GM12874 (cell line): ENCODE measurements around the gene POGLUT2.

ENCODE experiments used
- TF ChIP-seq, protein P1 (sequence below): IDR thresholded peaks from 2 replicates; pipeline ENCODE4 v1.5.1; 2011; ENCODE audit warnings: low read depth, mild to moderate bottlenecking, control low read depth, low read length, moderate library complexity; ENCODE audit not compliant: insufficient read depth

POGLUT2 gene

DNA sequence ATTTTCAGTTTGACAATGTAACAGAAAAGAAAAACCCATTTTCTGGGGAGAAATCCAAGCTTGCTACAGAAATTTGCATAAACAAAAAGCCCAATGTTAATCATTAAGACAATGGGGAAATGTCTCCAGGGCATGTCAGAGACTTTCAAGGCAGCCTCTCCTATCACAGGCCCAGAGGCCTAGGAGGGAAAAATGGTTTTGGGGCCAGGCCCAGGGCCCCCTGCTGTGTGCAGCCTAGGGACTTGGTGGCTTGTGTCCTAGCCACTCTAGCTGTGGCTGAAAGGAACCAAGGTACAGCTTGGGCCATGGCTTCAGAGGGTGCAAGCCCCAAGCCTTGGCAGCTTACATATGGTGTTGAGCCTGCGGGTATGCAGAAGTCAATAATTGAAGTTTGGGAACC is 17.2 kb downstream of the POGLUT2 start:
- TF ChIP-seq, protein P1, sequence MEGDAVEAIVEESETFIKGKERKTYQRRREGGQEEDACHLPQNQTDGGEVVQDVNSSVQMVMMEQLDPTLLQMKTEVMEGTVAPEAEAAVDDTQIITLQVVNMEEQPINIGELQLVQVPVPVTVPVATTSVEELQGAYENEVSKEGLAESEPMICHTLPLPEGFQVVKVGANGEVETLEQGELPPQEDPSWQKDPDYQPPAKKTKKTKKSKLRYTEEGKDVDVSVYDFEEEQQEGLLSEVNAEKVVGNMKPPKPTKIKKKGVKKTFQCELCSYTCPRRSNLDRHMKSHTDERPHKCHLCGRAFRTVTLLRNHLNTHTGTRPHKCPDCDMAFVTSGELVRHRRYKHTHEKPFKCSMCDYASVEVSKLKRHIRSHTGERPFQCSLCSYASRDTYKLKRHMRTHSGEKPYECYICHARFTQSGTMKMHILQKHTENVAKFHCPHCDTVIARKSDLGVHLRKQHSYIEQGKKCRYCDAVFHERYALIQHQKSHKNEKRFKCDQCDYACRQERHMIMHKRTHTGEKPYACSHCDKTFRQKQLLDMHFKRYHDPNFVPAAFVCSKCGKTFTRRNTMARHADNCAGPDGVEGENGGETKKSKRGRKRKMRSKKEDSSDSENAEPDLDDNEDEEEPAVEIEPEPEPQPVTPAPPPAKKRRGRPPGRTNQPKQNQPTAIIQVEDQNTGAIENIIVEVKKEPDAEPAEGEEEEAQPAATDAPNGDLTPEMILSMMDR, result no peak

GRCh38 chr13:102779436-102780159 is 19.2 kb downstream of the POGLUT2 start:
- TF ChIP-seq, protein P1, result no peak

DNA sequence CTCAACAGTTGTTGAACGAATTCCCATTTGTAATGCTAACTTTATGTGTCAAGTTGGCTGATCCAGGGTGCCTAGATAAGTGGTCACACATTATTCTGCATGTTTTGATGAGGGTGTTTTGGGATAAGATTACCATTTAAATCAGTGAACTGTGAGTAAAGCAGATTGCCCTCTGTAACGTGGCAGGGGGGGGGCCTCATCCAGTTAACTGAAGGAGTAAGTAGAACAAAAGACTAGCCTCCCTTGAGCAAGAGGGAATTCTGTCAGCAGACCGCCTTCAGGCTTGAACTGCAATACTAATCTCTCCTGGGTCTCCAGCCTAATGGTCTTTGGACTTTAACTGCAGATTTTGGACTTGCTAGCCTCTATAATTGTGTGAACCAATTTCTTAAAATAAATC is 21.0 kb downstream of the POGLUT2 start:
- TF ChIP-seq, protein P1, result no peak

- TF ChIP-seq, protein P1, result no peak
Observed at GRCh38 chr13:102776271-102776670, 22.5 kb downstream of the POGLUT2 start.

GRCh38 chr13:102774591-102775520 is 23.9 kb downstream of the POGLUT2 start:
- TF ChIP-seq, protein P1, result no peak

DNA sequence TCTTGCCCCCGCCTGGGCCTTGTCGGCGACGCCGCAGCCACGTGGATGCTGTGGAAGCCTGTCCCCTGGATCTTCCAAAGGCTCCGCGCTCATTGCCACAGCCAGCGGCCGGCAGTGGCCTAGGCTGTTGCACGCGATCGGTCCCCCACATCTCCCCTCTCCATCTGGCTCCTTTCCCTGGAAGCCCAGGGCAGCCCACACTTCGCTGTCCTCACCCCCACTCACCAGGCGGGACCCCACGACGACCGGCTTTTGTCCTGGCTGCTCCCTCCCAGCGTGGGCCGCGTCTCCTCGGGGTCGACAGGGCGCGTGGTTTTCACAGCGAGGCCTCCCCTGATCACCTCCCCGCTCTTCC is 24.6 kb downstream of the POGLUT2 start:
- TF ChIP-seq, protein P1, result no peak

- TF ChIP-seq, protein P1, result no peak
Observed at GRCh38 chr13:102773441-102774213, 25.1 kb downstream of the POGLUT2 start, which contains the start of gene TEX30. TSS of gene TEX30 (minus strand) at chr13:102773786. CDS start at chr13:102770026, 3,760 bp downstream.
